Keratinocyte (primary cell): ENCODE measurements around the gene PCNT. TPM values are rescaled to one million over a fixed set of nuclear protein-coding genes. Genes with fewer than 3 reads are reported as not detected.

Source experiments
- DNase-seq: peaks from one replicate; pipeline ENCODE4 v3.0.0-alpha.2; 2011; ENCODE audit warnings: low read depth, missing footprints, low spot score
- FAIRE-seq: peaks from 2 replicates; lab custom pipeline; 2011; peaks lifted over from hg19 to GRCh38; lab: Jason Lieb, UNC
- H2AFZ ChIP-seq: 2 replicates; pipeline ENCODE4 v1.6.0; 2012; ENCODE audit warnings: low read length, control low read depth, inconsistent platforms; ENCODE audit not compliant: control insufficient read depth
- H3K27ac ChIP-seq: 2 replicates; pipeline ENCODE4 v1.5.1; 2011; ENCODE audit warnings: low read length; ENCODE audit not compliant: control insufficient read depth, insufficient read depth
- H3K27me3 ChIP-seq: 3 replicates; pipeline ENCODE4 v1.6.0; 2011; ENCODE audit warnings: low read length; ENCODE audit not compliant: control insufficient read depth, insufficient read depth; ENCODE audit errors: extremely low read depth
- H3K36me3 ChIP-seq, 2 experiments: 2 replicates in 1 of 2; 3 replicates in 1 of 2; pipeline ENCODE4 v1.5.1; 2011; ENCODE audit warnings: low read length in 2 of 2, mild to moderate bottlenecking in 1 of 2; ENCODE audit not compliant: control insufficient read depth in 2 of 2, insufficient read depth in 2 of 2; ENCODE audit errors: extremely low read depth in 1 of 2
- H3K4me1 ChIP-seq: 3 replicates; pipeline ENCODE4 v1.5.1; 2011; ENCODE audit warnings: low read length; ENCODE audit not compliant: control insufficient read depth, insufficient read depth; ENCODE audit errors: extremely low read depth
- H3K4me2 ChIP-seq: 3 replicates; pipeline ENCODE4 v1.6.0; 2011; ENCODE audit warnings: low read depth, low read length; ENCODE audit not compliant: control insufficient read depth, insufficient read depth; ENCODE audit errors: extremely low read depth
- H3K4me3 ChIP-seq, 3 experiments: fragments of 200-600 bp in 1 of 3; sonication (generic) in 1 of 3; 2 replicates in 2 of 3; 3 replicates in 1 of 3; pipeline ENCODE4 v1.5.1; 2011 to 2016; ENCODE audit warnings: low read length in 3 of 3, mild to moderate bottlenecking in 3 of 3, control low read depth in 2 of 3, inconsistent platforms in 1 of 3, low read depth in 1 of 3, mixed read lengths in 1 of 3, mixed run types in 1 of 3, moderate library complexity in 1 of 3; ENCODE audit not compliant: control insufficient read depth in 2 of 3, insufficient read depth in 2 of 3; ENCODE audit errors: extremely low read depth in 1 of 3
- H3K79me2 ChIP-seq: 2 replicates; pipeline ENCODE4 v1.6.0; 2012; ENCODE audit warnings: low read length; ENCODE audit not compliant: control insufficient read depth, insufficient read depth
- H3K9ac ChIP-seq: 3 replicates; pipeline ENCODE4 v1.6.0; 2011; ENCODE audit warnings: low read length; ENCODE audit not compliant: control insufficient read depth, insufficient read depth; ENCODE audit errors: extremely low read depth
- H3K9me1 ChIP-seq: 3 replicates; pipeline ENCODE4 v1.6.0; 2011; ENCODE audit warnings: low read length; ENCODE audit not compliant: control insufficient read depth, insufficient read depth; ENCODE audit errors: extremely low read depth
- H3K9me3 ChIP-seq: 2 replicates; pipeline ENCODE4 v1.5.1; 2012; ENCODE audit warnings: low read depth, low read length; ENCODE audit not compliant: control insufficient read depth
- H4K20me1 ChIP-seq: 3 replicates; pipeline ENCODE4 v1.6.0; 2011; ENCODE audit warnings: low read length; ENCODE audit not compliant: control insufficient read depth, insufficient read depth; ENCODE audit errors: extremely low read depth
- CTCF ChIP-seq, 3 experiments: IDR thresholded peaks in 1 of 3; conservative IDR thresholded peaks in 1 of 3; optimal IDR thresholded peaks in 1 of 3; 2 replicates in 2 of 3; 3 replicates in 1 of 3; pipeline versions ENCODE3 to v1.5.1; 2011; ENCODE audit warnings: low read length in 3 of 3, mild to moderate bottlenecking in 3 of 3, moderate library complexity in 2 of 3, control low read depth in 1 of 3, inconsistent platforms in 1 of 3; ENCODE audit not compliant: insufficient read depth in 2 of 3; ENCODE audit errors: extremely low read depth in 1 of 3
- EZH2 ChIP-seq: IDR thresholded peaks from one replicate; pipeline ENCODE4 v1.6.1; 2012; ENCODE audit warnings: inconsistent platforms, mild to moderate bottlenecking, low read length, moderate library complexity
- dilution Hi-C: fragments of 300-500 bp; cut with MboI; formaldehyde crosslinking; loops from one replicate; pipeline ENCODE4 v1.7.0; 2020; ENCODE audit warnings: low sequenced_read_pairs; ENCODE audit not compliant: extremely low pct_ligation_motif_present
- polyA plus RNA-seq, 5 experiments: library from polyadenylated mRNA; depleted of rRNA in 3 of 5; stranded (reverse) in 3 of 5; stranded (forward) in 1 of 5; unstranded in 1 of 5; fragments of >200 nt; gene quantifications; 1 replicate in 1 of 5; 2 replicates in 3 of 5; 3 replicates in 1 of 5; pipeline versions ENCODE4 v1.2.1 to v1.2.3, GENCODE V29; 2011 to 2012; ENCODE audit warnings: missing spikeins in 2 of 5, low read depth in 1 of 5, low replicate concordance in 1 of 5

PCNT gene
- polyA plus RNA-seq, 1 donor (not counting 4 experiments of a cell fraction or from before 2014, with no cell fraction given): 9.8 TPM

- Histone ChIP-seq H3K79me2 (no peaks in the 10 kb centered on the region), H3K9me1 (no peaks in the 10 kb centered on the region), H3K4me1 (no peaks in the 10 kb centered on the region), H3K4me3 (no peak overlapping the region), H3K9me3 (no peaks in the 10 kb centered on the region), H4K20me1 (no peaks in the 10 kb centered on the region), H3K4me2 (no peak overlapping the region), H3K9ac (no peak overlapping the region), H2AFZ (no peak overlapping the region), H3K36me3 (peaks cover 7 to 8% of the 10 kb centered on the region in 2 experiments), H3K27me3 (no peaks in the 10 kb centered on the region), H3K27ac (no peak overlapping the region)
- TF ChIP-seq CTCF (optimal IDR thresholded peaks at IDR 0.05 in 1 of 3, IDR thresholded peaks at IDR 0.05 in 1 of 3, conservative IDR thresholded peaks at IDR 0.05 in 1 of 3; ENCODE audit: extremely low read depth in 1 of 3, insufficient read depth in 2 of 3, low read length in 3 of 3) (no peak), EZH2 (no peak)
- no peak for DNase-seq
- dilution Hi-C loops: no loop called here
- no peak for FAIRE-seq
These were observed 86.6 kb downstream of the PCNT start for GRCh38 chr21:46410516-46410915.

GRCh38 chr21:46411236-46411635, 87.3 kb downstream of the PCNT start:
- H3K79me2 ChIP-seq: no peaks in the 10 kb centered on the region
- no peak overlapping the region for H3K4me3 ChIP-seq
- peaks cover 7 to 8% of the 10 kb centered on the region in 2 experiments for H3K36me3 ChIP-seq
- FAIRE-seq: no peak
- H3K9ac ChIP-seq: no peak overlapping the region
- no peak for TF ChIP-seq CTCF (optimal IDR thresholded peaks at IDR 0.05 in 1 of 3, IDR thresholded peaks at IDR 0.05 in 1 of 3, conservative IDR thresholded peaks at IDR 0.05 in 1 of 3; ENCODE audit: extremely low read depth in 1 of 3, insufficient read depth in 2 of 3, low read length in 3 of 3)
- no peak for TF ChIP-seq EZH2
- no peaks in the 10 kb centered on the region for H3K9me3 ChIP-seq
- no peak for DNase-seq
- H3K27me3 ChIP-seq: no peaks in the 10 kb centered on the region
- H3K27ac ChIP-seq: no peak overlapping the region
- no peak overlapping the region for H2AFZ ChIP-seq
- dilution Hi-C loops: no loop called here
- no peaks in the 10 kb centered on the region for H4K20me1 ChIP-seq
- H3K4me2 ChIP-seq: no peak overlapping the region
- H3K9me1 ChIP-seq: no peaks in the 10 kb centered on the region
- H3K4me1 ChIP-seq: no peaks in the 10 kb centered on the region
